Measurements from ENCODE around the gene NKX1-2.

Gene NKX1-2

GRCh38 chr10:124414076-124414475, 35.8 kb downstream of the NKX1-2 start:
- DNase-seq, result no peak

- no peak for DNase-seq
These were observed 40.1 kb downstream of the NKX1-2 start for GRCh38 chr10:124409696-124410095.

GRCh38 chr10:124408357-124408756, 41.5 kb downstream of the NKX1-2 start:
- no peak for DNase-seq

- no peak for DNase-seq
These were observed 42.4 kb downstream of the NKX1-2 start for GRCh38 chr10:124407456-124407855.

GRCh38 chr10:124403548-124403947, 46.3 kb downstream of the NKX1-2 start:
- no peak for DNase-seq

- DNase-seq, result no peak
These were observed 47.6 kb downstream of the NKX1-2 start for GRCh38 chr10:124402273-124402672.

GRCh38 chr10:124401633-124402032, 48.2 kb downstream of the NKX1-2 start:
- no peak for DNase-seq

All from activated CD4-positive, alpha-beta T cell treated with anti-CD3 and anti-CD28 coated beads, Interleukin-2, amount 50 U/mL, for 4 hours (primary cell).